OCI-LY7 (cell line): ENCODE data around the gene SSBP2.

Experiments used
- EZH2phosphoT487 ChIP-seq: fragments of 200-600 bp; sonication (generic); IDR thresholded peaks from 2 replicates; pipeline ENCODE4 v1.6.1; 2018; ENCODE audit warnings: low read depth, borderline replicate concordance, mild to moderate bottlenecking, mixed run types, antibody characterized with exemption, low read length, moderate library complexity, mixed read lengths
- TF ChIP-seq, protein P1 (sequence below): fragments of 200-600 bp; sonication (generic); conservative IDR thresholded peaks from 2 replicates; pipeline ENCODE4 v1.5.1; 2014; ENCODE audit warnings: mild to moderate bottlenecking, antibody characterized with exemption, low read length, moderate library complexity, mixed read lengths

DNA sequence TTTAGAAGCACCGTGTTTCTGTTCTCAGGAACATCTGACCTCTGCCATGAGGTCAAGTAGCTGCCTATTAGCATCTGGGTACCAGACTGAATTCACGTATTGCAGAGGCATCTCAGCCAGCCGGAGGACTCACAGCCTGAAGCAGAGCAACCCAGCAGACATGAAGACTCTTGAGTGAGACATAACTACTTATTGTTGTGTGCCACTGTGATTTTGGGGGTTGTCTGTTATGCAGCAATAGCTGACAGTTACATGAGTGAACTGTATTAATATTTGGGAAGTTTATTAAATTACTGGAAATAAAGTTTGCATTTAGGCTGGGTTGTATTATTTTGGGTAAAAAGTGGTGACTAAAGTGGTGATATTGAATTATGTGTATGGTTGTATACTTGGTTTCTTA, 355.6 kb downstream of the SSBP2 start:
- TF ChIP-seq, protein P1, sequence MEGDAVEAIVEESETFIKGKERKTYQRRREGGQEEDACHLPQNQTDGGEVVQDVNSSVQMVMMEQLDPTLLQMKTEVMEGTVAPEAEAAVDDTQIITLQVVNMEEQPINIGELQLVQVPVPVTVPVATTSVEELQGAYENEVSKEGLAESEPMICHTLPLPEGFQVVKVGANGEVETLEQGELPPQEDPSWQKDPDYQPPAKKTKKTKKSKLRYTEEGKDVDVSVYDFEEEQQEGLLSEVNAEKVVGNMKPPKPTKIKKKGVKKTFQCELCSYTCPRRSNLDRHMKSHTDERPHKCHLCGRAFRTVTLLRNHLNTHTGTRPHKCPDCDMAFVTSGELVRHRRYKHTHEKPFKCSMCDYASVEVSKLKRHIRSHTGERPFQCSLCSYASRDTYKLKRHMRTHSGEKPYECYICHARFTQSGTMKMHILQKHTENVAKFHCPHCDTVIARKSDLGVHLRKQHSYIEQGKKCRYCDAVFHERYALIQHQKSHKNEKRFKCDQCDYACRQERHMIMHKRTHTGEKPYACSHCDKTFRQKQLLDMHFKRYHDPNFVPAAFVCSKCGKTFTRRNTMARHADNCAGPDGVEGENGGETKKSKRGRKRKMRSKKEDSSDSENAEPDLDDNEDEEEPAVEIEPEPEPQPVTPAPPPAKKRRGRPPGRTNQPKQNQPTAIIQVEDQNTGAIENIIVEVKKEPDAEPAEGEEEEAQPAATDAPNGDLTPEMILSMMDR: no peak
- no peak for TF ChIP-seq EZH2phosphoT487
